ENCODE results near the gene BRAP.

The BRAP gene

GRCh38 chr12:111642681-111643426 lies 42.9 kb downstream of the BRAP start:
- POLR2A ChIA-PET, result no interaction called here
- Histone ChIP-seq H3K27ac (ENCODE audit: insufficient read depth in 1 of 2, low read depth in 1 of 2, low read length in 2 of 2, poor library complexity in 1 of 2, severe bottlenecking in 2 of 2) (no peak overlapping the region), H3K36me3 (ENCODE audit: control insufficient read depth in 4 of 4, insufficient read depth in 4 of 4, low read length in 3 of 4) (peaks cover 19 to 60% (median 46%) of the 10 kb centered on the region in 4 experiments)

DNA sequence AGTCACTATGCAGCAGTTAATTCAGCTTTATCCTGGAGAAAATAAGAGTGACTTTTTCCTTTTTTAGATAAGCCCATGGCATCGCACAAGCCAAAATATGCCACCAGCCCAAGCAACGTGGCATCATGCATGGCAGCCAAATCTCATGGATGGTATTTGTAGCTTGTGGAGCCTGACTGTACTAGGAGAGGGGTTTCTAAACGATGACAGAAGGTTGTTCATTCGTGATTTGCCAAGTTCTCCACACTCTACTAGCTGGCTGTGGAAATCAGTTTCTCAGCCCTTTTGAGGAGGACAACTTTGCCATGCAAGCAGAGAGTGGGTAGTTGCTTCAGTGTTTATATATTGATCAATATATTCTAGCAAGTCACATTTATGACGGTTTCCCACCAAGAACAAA lies 45.2 kb downstream of the BRAP start:
- peaks cover 0 to 9% (median 2%) of the 10 kb centered on the region in 4 experiments for H3K4me1 ChIP-seq (ENCODE audit: control extremely low read depth in 1 of 4, control insufficient read depth in 4 of 4, insufficient read depth in 4 of 4, low read length in 3 of 4)
- peaks cover 19 to 40% (median 29%) of the 10 kb centered on the region in 4 experiments for H3K36me3 ChIP-seq (ENCODE audit: control insufficient read depth in 4 of 4, insufficient read depth in 4 of 4, low read length in 3 of 4)
- no peak overlapping the region for H3K4me3 ChIP-seq (ENCODE audit: control insufficient read depth in 1 of 7, extremely low read depth in 1 of 7, insufficient read depth in 4 of 7, low read depth in 2 of 7, low read length in 6 of 7)
- no peak for DNase-seq
- ChIA-PET POLR2A (no interaction called here), CTCF (interaction anchor here (0.8 to 1.4 kb wide), 2 partner anchors 11 to 23 kb away, joined by 3 read pairs; no protein-coding TSS in a partner anchor)
- 100% methylated on average over 1 of the region's 5 CpGs for WGBS (ENCODE audit: insufficient coverage)
- H3K9me3 ChIP-seq (ENCODE audit: control extremely low read depth in 1 of 5, control insufficient read depth in 4 of 5, insufficient read depth in 2 of 5, low read depth in 1 of 5, low read length in 4 of 5), result no peaks in the 10 kb centered on the region
- no peaks in the 10 kb centered on the region for H3K27me3 ChIP-seq (replicated peaks in 2 of 5; ENCODE audit: control insufficient read depth in 4 of 5, insufficient read depth in 5 of 5, low read length in 4 of 5)
- H3K27ac ChIP-seq (ENCODE audit: insufficient read depth in 1 of 2, low read depth in 1 of 2, low read length in 2 of 2, poor library complexity in 1 of 2, severe bottlenecking in 2 of 2), result no peak overlapping the region

More at GRCh38 chr12:111642681-111643426, 42.9 kb downstream of the BRAP start:
- H3K4me3 ChIP-seq (ENCODE audit: control insufficient read depth in 1 of 7, extremely low read depth in 1 of 7, insufficient read depth in 4 of 7, low read depth in 2 of 7, low read length in 6 of 7), result no peak overlapping the region
- CTCF ChIA-PET, result no interaction called here
- H3K4me1 ChIP-seq (ENCODE audit: control extremely low read depth in 1 of 4, control insufficient read depth in 4 of 4, insufficient read depth in 4 of 4, low read length in 3 of 4), result no peaks in the 10 kb centered on the region
- WGBS (ENCODE audit: insufficient coverage), result 100% methylated on average over 2 of the region's 4 CpGs
- no peak for DNase-seq
- H3K27me3 ChIP-seq (replicated peaks in 2 of 5; ENCODE audit: control insufficient read depth in 4 of 5, insufficient read depth in 5 of 5, low read length in 4 of 5), result no peaks in the 10 kb centered on the region
- no peaks in the 10 kb centered on the region for H3K9me3 ChIP-seq (ENCODE audit: control extremely low read depth in 1 of 5, control insufficient read depth in 4 of 5, insufficient read depth in 2 of 5, low read depth in 1 of 5, low read length in 4 of 5)

DNA sequence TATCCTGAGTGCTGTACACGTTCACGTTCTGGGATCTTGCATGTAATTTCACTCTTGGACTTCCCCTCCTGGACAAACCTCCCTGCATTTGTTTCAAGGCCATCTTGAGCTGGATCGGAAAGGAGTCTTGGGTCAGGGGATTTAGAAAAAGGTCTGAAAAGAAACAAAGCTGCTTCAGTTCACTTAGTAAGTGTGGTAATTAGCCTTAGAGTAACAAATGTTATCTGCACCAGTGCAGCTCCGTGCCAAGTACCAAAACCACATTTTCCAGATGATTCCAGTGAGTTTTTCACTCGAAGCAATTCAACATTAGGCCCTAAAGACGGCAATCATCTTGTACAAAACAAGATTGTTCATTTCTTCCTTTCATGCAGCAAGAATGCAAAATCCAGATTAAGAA lies 47.2 kb downstream of the BRAP start:
- H3K4me1 ChIP-seq (ENCODE audit: control extremely low read depth in 1 of 4, control insufficient read depth in 4 of 4, insufficient read depth in 4 of 4, low read length in 3 of 4), result peaks cover 0 to 13% (median 4%) of the 10 kb centered on the region in 4 experiments
- H3K27me3 ChIP-seq (replicated peaks in 2 of 5; ENCODE audit: control insufficient read depth in 4 of 5, insufficient read depth in 5 of 5, low read length in 4 of 5), result no peaks in the 10 kb centered on the region
- no peak overlapping the region for H3K27ac ChIP-seq (ENCODE audit: insufficient read depth in 1 of 2, low read depth in 1 of 2, low read length in 2 of 2, poor library complexity in 1 of 2, severe bottlenecking in 2 of 2)
- no peaks in the 10 kb centered on the region for H3K9me3 ChIP-seq (ENCODE audit: control extremely low read depth in 1 of 5, control insufficient read depth in 4 of 5, insufficient read depth in 2 of 5, low read depth in 1 of 5, low read length in 4 of 5)
- H3K4me3 ChIP-seq (ENCODE audit: control insufficient read depth in 1 of 7, extremely low read depth in 1 of 7, insufficient read depth in 4 of 7, low read depth in 2 of 7, low read length in 6 of 7), result no peak overlapping the region
- CTCF ChIA-PET, result no interaction called here
- WGBS (ENCODE audit: insufficient coverage), result 88% methylated on average over 5 of the region's 6 CpGs
- peak in 2 of 3 donors; percentile 5 to 14 for DNase-seq
- POLR2A ChIA-PET, result no interaction called here
- H3K36me3 ChIP-seq (ENCODE audit: control insufficient read depth in 4 of 4, insufficient read depth in 4 of 4, low read length in 3 of 4), result peaks cover 10 to 26% (median 15%) of the 10 kb centered on the region in 4 experiments

- peak; percentile 36 to 67 (median 48) for DNase-seq
- CTCF ChIA-PET, result interaction anchor here (0.8 kb wide), 2 partner anchors 17 to 33 kb away, joined by 3 read pairs; no protein-coding TSS in a partner anchor
- POLR2A ChIA-PET, result interaction anchor here (0.6 kb wide), 1 partner anchor 154 kb away, joined by 3 read pairs; no protein-coding TSS in a partner anchor
- H3K4me3 ChIP-seq (ENCODE audit: control insufficient read depth in 1 of 7, extremely low read depth in 1 of 7, insufficient read depth in 4 of 7, low read depth in 2 of 7, low read length in 6 of 7), result no peak overlapping the region
- H3K4me1 ChIP-seq (ENCODE audit: control extremely low read depth in 1 of 4, control insufficient read depth in 4 of 4, insufficient read depth in 4 of 4, low read length in 3 of 4), result peaks cover 0 to 13% (median 4%) of the 10 kb centered on the region in 4 experiments
- H3K36me3 ChIP-seq (ENCODE audit: control insufficient read depth in 4 of 4, insufficient read depth in 4 of 4, low read length in 3 of 4), result peaks cover 3 to 13% (median 8%) of the 10 kb centered on the region in 4 experiments
- peak overlapping the region in 1 of 2 experiments; percentile 76 for H3K27ac ChIP-seq (ENCODE audit: insufficient read depth in 1 of 2, low read depth in 1 of 2, low read length in 2 of 2, poor library complexity in 1 of 2, severe bottlenecking in 2 of 2)
- 91% methylated on average over 18 of the region's 19 CpGs for WGBS (ENCODE audit: insufficient coverage)
- no peaks in the 10 kb centered on the region for H3K9me3 ChIP-seq (ENCODE audit: control extremely low read depth in 1 of 5, control insufficient read depth in 4 of 5, insufficient read depth in 2 of 5, low read depth in 1 of 5, low read length in 4 of 5)
- H3K27me3 ChIP-seq (replicated peaks in 2 of 5; ENCODE audit: control insufficient read depth in 4 of 5, insufficient read depth in 5 of 5, low read length in 4 of 5), result no peaks in the 10 kb centered on the region
Measured at GRCh38 chr12:111636209-111636945, 49.4 kb downstream of the BRAP start.

DNA sequence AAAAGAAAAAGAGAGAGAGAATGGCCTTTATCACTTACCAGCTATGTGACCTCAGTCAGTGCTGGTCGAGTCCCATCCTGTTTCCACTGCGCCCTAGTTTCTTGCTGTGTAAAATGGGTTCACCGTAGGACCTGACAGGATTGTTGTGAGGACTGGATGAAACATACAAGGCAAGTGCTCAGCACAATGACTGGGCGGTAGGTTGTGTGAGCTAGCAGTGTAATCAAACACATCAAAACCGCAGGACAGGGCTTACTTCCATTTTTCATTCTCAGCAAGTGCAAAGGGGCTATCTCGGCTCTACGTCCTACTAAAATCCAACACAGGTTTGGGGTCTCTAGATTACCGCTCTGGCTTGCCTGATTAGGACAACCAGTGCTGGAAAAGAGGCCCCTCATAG lies 50.2 kb downstream of the BRAP start:
- peak overlapping the region in 1 of 2 experiments; percentile 76 for H3K27ac ChIP-seq (ENCODE audit: insufficient read depth in 1 of 2, low read depth in 1 of 2, low read length in 2 of 2, poor library complexity in 1 of 2, severe bottlenecking in 2 of 2)
- whole genome bisulfite sequencing (ENCODE audit: insufficient coverage), result 63% methylated on average over 7 of the region's 8 CpGs
- H3K9me3 ChIP-seq (ENCODE audit: control extremely low read depth in 1 of 5, control insufficient read depth in 4 of 5, insufficient read depth in 2 of 5, low read depth in 1 of 5, low read length in 4 of 5), result no peaks in the 10 kb centered on the region
- no peaks in the 10 kb centered on the region for H3K27me3 ChIP-seq (replicated peaks in 2 of 5; ENCODE audit: control insufficient read depth in 4 of 5, insufficient read depth in 5 of 5, low read length in 4 of 5)
- H3K4me1 ChIP-seq (ENCODE audit: control extremely low read depth in 1 of 4, control insufficient read depth in 4 of 4, insufficient read depth in 4 of 4, low read length in 3 of 4), result peaks cover 0 to 13% (median 4%) of the 10 kb centered on the region in 4 experiments
- peaks cover 3 to 10% (median 8%) of the 10 kb centered on the region in 4 experiments for H3K36me3 ChIP-seq (ENCODE audit: control insufficient read depth in 4 of 4, insufficient read depth in 4 of 4, low read length in 3 of 4)
- DNase-seq, result peak; percentile 35 to 81 (median 67)
- H3K4me3 ChIP-seq (ENCODE audit: control insufficient read depth in 1 of 7, extremely low read depth in 1 of 7, insufficient read depth in 4 of 7, low read depth in 2 of 7, low read length in 6 of 7), result peak overlapping the region in 2 of 7 experiments; percentile 6 to 12
- POLR2A ChIA-PET, result no interaction called here
- CTCF ChIA-PET, result interaction anchor here (0.7 to 1.3 kb wide), 4 partner anchors 12 to 407 kb away, joined by 3 to 5 read pairs (median 3); no protein-coding TSS in a partner anchor

GRCh38 chr12:111628505-111629260 lies 57.1 kb downstream of the BRAP start:
- Histone ChIP-seq H3K4me1 (ENCODE audit: control extremely low read depth in 1 of 4, control insufficient read depth in 4 of 4, insufficient read depth in 4 of 4, low read length in 3 of 4) (peaks cover 0 to under 1% (median 0%) of the 10 kb centered on the region in 4 experiments), H3K9me3 (ENCODE audit: control extremely low read depth in 1 of 5, control insufficient read depth in 4 of 5, insufficient read depth in 2 of 5, low read depth in 1 of 5, low read length in 4 of 5) (no peaks in the 10 kb centered on the region), H3K27ac (ENCODE audit: insufficient read depth in 1 of 2, low read depth in 1 of 2, low read length in 2 of 2, poor library complexity in 1 of 2, severe bottlenecking in 2 of 2) (no peak overlapping the region), H3K36me3 (ENCODE audit: control insufficient read depth in 4 of 4, insufficient read depth in 4 of 4, low read length in 3 of 4) (no peaks in the 10 kb centered on the region), H3K27me3 (replicated peaks in 2 of 5; ENCODE audit: control insufficient read depth in 4 of 5, insufficient read depth in 5 of 5, low read length in 4 of 5) (no peaks in the 10 kb centered on the region), H3K4me3 (ENCODE audit: control insufficient read depth in 1 of 7, extremely low read depth in 1 of 7, insufficient read depth in 4 of 7, low read depth in 2 of 7, low read length in 6 of 7) (no peak overlapping the region)
- 96% methylated on average over 4 of the region's 7 CpGs for WGBS (ENCODE audit: insufficient coverage)
- CTCF ChIA-PET, result no interaction called here
- POLR2A ChIA-PET, result no interaction called here
- no peak for DNase-seq

All from common myeloid progenitor, CD34-positive (primary cell).